Stimulated activated CD4-positive, alpha-beta T cell treated with anti-CD3 and anti-CD28 coated beads, TNF-alpha, amount 100 ng/mL, for 48 hours (primary cell): ENCODE measurements around the gene ARHGAP45.

ENCODE experiments used
- DNase-seq, 3 donors: peaks; one replicate each; pipeline ENCODE4 v3.0.0-alpha.2; 2020; ENCODE audit warnings: low read depth in 3 of 3

Gene ARHGAP45

GRCh38 chr19:1132552-1133383 is 65.8 kb downstream of the ARHGAP45 start:
- peak in 1 of 3 donors; percentile 27 for DNase-seq

GRCh38 chr19:1133471-1133929 is 66.5 kb downstream of the ARHGAP45 start:
- DNase-seq = peak; percentile 66 to 84 (median 83)

GRCh38 chr19:1134431-1134830 is 67.5 kb downstream of the ARHGAP45 start:
- DNase-seq = no peak

DNA sequence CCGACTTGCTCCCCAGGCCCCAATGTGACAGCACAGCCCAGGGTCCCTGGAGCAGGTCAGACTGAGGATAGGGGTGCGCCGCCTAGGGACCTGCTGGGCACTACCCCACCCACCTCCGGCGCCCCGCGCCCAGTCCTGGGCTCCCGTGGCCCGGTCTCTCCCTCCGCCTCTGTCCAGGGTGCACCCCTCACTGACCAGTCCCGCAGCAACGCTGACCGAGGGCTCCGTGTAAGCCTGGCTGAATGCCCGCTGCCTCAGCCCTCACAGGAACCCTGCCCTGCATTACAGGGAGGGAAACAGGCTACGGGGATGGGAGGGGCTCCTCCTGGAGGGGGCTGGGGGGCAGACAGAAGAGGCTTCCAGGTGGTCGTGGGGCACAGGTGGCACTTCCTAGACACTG is 68.5 kb downstream of the ARHGAP45 start:
- no peak for DNase-seq

- DNase-seq = no peak
Observed at GRCh38 chr19:1136201-1136600, 69.2 kb downstream of the ARHGAP45 start.
